ENCODE results near the gene CFAP410.
A peak's percentile ranks its signal among the peaks of the same experiment; 100 is the strongest.
"Not testable (repeated sequence)": the region's sequence is repeated elsewhere in the genome, so short reads cannot be mapped to it uniquely, and the experiment has no call there.

Gene CFAP410

GRCh38 chr21:44368711-44369446 lies 29.7 kb upstream of the CFAP410 start:
- DNase-seq = peak; percentile 50

GRCh38 chr21:44366586-44367211 lies 27.5 kb upstream of the CFAP410 start:
- no peak for DNase-seq

DNA sequence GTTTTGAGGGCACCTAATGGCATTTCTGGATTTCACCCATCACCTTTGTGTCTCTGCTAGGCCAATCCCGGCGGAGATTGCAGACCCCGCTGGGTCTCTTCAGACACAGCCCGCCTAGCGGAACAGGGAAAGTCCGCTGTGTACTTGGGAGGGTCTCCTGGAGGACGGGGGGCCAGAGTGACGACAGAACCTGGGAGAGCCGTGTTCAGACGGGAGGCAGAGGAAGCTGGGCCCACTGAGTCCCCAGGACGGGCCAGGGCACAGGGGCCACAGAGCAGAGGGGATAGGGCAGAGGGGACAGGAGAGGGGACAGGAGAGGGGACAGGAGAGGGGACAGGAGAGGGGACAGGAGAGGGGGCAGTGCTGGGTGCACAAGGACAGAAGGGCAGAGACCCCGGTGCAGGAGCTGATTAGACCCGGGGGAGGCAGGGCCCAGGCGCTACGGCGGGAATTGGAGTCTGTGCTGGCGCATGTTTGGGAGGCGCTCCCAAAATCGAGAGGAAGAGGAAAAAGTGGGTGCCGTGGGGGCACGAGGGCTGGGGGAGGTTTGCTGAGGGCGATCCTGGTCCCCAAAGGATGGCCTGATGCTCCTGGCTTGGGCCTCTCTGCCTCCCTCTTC lies 26.9 kb upstream of the CFAP410 start:
- no peak for DNase-seq

GRCh38 chr21:44365251-44365966 lies 26.2 kb upstream of the CFAP410 start:
- DNase-seq = no peak

GRCh38 chr21:44364151-44365053 lies 25.2 kb upstream of the CFAP410 start:
- DNase-seq = no peak

DNA sequence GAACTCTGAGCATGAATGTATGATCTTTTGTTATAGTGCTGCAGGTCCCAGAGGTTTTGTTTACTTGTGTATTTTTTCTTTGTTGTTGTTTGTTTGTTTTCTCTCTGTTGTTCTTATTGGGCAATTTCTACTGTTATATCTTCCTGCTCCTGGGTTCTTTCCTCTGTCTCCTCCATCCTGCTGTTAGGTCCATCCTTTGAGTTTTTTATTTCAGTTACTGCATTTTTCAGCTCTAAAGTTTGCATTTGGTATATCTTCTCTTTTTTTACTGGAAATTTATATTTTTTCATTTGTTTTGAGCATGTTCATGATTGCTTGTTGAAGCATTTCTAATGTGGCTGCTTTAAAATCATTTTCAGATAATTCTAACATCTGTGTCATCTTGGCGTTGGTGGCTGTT lies 24.1 kb upstream of the CFAP410 start:
- no peak for DNase-seq

DNA sequence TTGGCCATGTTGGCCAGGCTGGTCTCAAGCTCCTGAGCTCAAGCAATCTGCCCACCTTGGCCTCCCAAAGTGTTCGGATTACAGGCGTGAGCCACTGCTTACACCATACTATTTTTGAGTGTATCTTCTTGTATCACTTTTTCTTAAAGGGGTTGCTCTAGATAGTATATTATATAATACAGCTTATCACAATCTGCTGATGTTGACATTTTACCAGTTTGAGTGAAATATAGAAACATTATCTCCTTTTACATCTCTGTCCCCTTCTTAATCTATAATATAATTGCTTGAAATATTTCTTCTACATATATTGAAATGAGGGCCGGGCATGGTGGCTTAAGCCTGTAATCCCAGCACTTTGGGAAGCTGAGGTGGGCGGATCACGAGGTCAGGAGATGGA lies 22.7 kb upstream of the CFAP410 start:
- not testable (repeated sequence) for DNase-seq

DNA sequence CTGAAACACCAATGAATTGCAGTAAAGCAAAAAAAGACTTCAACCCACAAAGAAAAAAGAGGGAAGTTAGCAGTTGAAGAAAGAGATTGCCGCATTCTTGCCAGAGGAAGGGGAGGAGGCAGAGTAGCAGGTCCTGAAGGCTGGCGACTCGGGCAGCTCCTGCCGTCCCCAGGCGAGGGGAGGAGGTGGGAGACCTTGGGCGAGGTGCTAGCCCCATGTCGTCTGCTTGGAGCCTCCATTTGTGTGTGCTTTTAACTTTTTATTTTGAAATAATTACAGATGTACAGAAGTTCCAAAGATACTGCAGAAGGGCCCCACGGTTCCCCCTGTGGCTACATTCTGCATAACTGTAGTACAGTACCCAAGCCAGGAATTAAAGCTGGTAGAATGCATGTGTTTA lies 21.0 kb upstream of the CFAP410 start:
- DNase-seq = no peak

- DNase-seq = no peak
Measured at GRCh38 chr21:44359396-44359795, 20.2 kb upstream of the CFAP410 start.

DNA sequence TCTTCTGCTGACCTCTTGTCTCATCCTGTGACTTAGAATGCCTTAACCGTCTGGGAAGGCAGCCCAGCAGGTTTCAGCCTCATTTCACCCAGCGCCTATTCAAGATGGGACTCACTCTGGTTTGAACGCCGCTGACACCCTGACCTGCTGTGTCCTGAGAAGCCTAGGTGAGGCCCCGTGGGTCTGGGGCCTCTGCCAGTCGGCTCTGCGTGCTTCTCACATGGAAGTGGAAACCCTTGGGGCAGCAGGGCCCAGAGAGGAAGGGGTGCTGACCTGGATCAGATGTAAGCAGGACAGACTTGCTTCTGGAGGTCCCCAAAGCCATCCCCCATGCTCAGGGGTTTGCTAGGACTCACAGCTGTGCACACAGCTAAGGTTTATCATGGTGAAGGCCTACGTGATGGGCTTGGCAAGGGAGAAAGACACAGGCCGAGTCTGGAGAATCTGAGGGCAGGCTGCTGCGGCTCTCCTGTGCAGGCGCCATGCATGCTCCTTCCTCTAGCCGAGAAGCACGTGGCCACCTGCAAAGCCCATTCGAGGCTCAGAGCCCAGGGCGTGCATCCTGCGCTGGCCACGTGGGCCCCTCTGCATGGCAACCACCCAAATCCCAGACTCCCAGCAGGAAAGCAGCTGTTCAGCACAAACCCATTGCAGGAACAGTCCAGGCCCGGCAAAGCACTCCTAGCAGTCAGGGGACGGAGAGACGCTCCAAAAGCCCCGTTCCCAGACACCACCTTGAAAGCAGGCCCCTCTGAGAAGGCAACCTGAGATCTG lies 18.1 kb upstream of the CFAP410 start:
- no peak for DNase-seq

DNA sequence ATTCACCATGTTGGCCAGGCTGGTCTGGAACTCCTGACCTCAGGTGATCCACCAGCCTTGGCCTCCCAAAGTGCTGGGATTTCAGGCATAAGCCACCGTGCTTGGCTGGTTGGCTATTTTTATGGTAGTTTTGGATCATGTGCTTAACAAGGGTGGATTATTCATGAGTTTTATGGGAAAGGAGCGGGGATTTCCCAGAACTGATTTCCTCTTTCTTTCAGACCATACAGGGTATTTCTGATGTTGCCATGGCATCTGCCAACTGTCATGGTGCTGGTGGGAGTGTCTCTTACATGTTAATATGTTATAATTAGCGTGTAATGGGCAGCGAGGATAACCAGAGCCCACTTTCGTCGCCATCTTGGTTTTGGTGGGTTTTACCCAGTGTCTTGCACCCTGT lies 17.4 kb upstream of the CFAP410 start:
- DNase-seq = no peak

- no peak for DNase-seq
Measured at GRCh38 chr21:44356160-44356559, 17.0 kb upstream of the CFAP410 start.

DNA sequence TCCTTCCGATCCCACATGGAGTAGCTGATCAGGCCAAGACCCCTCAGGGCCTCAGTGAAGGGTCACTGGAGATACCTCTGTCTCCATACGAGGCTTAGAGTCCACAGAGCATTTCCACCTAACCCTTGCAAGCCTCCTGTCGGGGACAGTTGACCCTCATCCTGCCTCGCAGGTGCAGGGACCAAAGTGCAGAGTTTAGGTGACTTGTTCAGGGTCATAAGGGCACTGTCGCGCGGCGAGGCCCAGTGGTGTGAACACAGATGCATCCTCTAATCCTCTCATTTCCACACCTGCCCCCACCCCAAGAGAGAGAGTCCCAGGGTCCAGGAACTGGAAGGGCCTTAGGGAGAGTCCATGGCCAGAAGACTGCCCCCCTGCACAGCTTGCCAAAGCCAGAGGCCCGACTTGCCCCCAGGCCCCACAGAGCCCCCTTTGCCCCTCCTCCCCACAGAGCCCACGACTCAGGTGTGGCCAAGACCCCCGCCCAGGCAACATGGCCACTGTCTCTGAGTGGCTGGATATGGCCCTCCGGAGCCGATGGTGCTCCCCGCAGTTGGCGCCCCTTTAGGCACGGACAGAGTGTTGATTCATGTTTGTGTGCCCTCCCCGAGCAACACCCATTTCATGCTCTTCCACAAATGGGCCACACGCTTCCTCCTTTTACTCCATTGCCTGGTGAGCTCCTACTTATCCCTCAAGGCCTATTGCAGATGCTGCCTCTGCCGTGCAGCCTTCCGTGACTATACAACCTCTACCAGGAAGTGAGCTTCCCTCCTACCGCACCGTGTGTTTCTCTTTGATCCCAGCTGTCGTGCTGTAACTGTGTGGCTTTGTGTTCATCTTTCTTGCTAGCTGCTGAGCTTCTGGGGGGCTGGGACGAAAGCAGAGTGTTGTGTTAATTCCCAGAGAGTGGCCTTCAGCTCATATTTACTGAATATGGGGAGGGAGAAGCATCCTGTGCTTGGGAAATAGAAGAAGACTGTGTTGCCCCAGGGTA lies 15.9 kb upstream of the CFAP410 start:
- DNase-seq = no peak

GRCh38 chr21:44354001-44354405 lies 14.8 kb upstream of the CFAP410 start:
- no peak for DNase-seq

DNA sequence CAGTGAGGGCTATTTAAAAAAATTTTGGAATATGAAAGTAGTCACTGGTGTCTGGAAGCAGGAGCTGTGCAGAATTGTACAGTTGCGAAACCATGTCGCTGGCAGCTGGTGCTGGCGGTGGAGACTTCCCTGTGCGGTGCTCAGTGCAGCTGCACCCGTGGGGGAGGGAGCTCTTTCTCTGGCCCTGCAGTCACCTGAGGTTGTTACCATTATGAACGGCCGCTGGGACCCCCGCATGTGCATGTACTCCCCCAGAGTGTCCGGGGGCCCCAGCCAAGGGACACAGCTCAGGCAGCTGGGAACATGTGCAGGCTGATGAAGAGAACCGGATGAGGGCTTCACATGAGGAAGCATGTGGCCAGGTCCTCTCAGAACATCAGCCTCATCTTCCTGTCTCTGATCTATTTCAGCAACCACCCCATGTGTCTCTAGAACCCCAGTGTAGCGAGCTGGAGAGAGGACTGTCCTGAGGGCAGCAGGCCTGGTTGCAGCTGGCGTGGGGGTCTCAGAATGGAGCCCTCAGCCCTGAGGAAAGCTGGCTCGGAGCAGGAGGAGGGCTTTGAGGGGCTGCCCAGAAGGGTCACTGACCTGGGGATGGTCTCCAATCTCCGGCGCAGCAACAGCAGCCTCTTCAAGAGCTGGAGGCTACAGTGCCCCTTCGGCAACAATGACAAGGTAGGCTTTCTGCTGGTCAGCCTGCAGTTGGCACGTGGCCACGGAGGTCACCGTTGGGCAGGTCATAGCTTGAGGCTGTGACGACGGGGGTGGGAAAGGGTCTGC lies 14.2 kb upstream of the CFAP410 start, which contains the start of gene TRPM2:
Gene TRPM2, plus strand, starts transcription at position 431 of the 780 bp plus-strand sequence. Its CDS starts 80 bp downstream, at position 511.
- DNase-seq = peak; percentile 17

- DNase-seq = no peak
Measured at GRCh38 chr21:44352253-44352860, 13.2 kb upstream of the CFAP410 start.

DNA sequence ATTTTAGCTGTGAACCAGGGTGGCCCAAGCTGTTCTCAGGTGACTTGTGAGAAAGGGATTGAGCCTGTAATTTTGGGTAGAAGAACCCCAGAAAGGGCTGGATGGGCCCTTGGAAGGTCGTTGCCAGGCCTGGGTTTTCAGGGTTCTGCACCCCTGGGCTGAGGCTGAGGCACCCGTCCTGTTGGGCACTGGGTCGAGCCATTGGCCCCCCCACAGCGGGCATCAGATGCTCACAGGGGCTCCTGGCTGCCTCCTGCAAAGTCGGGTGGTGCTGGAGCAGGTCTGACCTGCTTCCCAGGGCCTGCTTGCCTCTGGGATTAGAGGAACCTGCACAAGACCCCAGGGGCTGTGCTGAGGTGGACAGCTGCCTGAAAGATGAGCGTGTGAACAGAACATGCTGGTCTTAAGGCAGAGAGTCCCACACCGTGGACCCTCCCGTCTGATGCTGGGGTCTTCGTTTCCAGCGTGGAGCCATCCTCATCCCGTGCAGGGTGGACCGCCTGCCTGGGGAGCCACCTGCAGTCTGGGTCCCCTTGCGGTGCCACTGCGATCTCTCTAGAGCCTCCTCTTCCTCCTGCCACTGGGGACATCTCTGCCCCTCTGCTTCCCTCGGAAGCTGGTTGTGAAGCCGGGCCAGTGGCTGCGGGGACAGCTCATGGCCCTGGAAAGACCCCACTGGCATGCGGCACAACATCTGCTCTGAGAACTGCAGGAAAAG lies 12.5 kb upstream of the CFAP410 start:
- DNase-seq = no peak

GRCh38 chr21:44350773-44351481 lies 11.7 kb upstream of the CFAP410 start:
- DNase-seq = no peak
